GM10266 (cell line): ENCODE data around the gene SLC24A3.

ENCODE experiments used
- DNase-seq: peaks from one replicate; pipeline ENCODE4 v3.0.0; 2012; ENCODE audit errors: extremely low spot score
- CTCF ChIP-seq: IDR thresholded peaks from 2 replicates; pipeline ENCODE4 v1.5.1; 2012; ENCODE audit warnings: mild to moderate bottlenecking, low read depth; ENCODE audit not compliant: control insufficient read depth, insufficient read depth; ENCODE audit errors: missing control alignments

The SLC24A3 gene

GRCh38 chr20:19540392-19540791, 327.9 kb downstream of the SLC24A3 start:
- DNase-seq, result peak; percentile 20
- no peak for TF ChIP-seq CTCF

- TF ChIP-seq CTCF, result no peak
- no peak for DNase-seq
These were observed 330.7 kb downstream of the SLC24A3 start for GRCh38 chr20:19543101-19543500.

- no peak for DNase-seq
- TF ChIP-seq CTCF, result no peak
These were observed 332.2 kb downstream of the SLC24A3 start for GRCh38 chr20:19544684-19545083.

- DNase-seq, result no peak
- no peak for TF ChIP-seq CTCF
These were observed 334.2 kb downstream of the SLC24A3 start for GRCh38 chr20:19546648-19547047.

GRCh38 chr20:19547547-19547946, 335.1 kb downstream of the SLC24A3 start:
- no peak for DNase-seq
- no peak for TF ChIP-seq CTCF

GRCh38 chr20:19549896-19550295, 337.5 kb downstream of the SLC24A3 start:
- DNase-seq, result no peak
- no peak for TF ChIP-seq CTCF

- TF ChIP-seq CTCF, result no peak
- no peak for DNase-seq
These were observed 340.1 kb downstream of the SLC24A3 start for GRCh38 chr20:19552221-19553180.
